Measurements from ENCODE around the gene PHLDB2.

The PHLDB2 gene

GRCh38 chr3:111943533-111943932 lies 84.5 kb downstream of the PHLDB2 start:
- Histone ChIP-seq H3K36me3 (ENCODE audit: insufficient read depth, low read length) (peaks cover 62% of the 10 kb centered on the region), H3K79me2 (ENCODE audit: control insufficient read depth, insufficient read depth, low read length, unreplicated experiment) (no peaks in the 10 kb centered on the region), H3K4me3 (ENCODE audit: low read depth, low read length) (no peak overlapping the region), H2AFZ (ENCODE audit: low read length, unreplicated experiment) (no peak overlapping the region), H3K4me1 (ENCODE audit: control insufficient read depth, insufficient read depth, low read length, unreplicated experiment) (peaks cover 18% of the 10 kb centered on the region), H3K27ac (ENCODE audit: low read depth, low read length) (peak overlapping the region; percentile 62), H3K27me3 (ENCODE audit: insufficient read depth, low read length) (no peaks in the 10 kb centered on the region)

GRCh38 chr3:111944372-111944771 lies 85.3 kb downstream of the PHLDB2 start:
- H3K4me1 ChIP-seq (ENCODE audit: control insufficient read depth, insufficient read depth, low read length, unreplicated experiment) = peaks cover 18% of the 10 kb centered on the region
- H3K4me3 ChIP-seq (ENCODE audit: low read depth, low read length) = no peak overlapping the region
- peak overlapping the region; percentile 62 for H3K27ac ChIP-seq (ENCODE audit: low read depth, low read length)
- no peaks in the 10 kb centered on the region for H3K79me2 ChIP-seq (ENCODE audit: control insufficient read depth, insufficient read depth, low read length, unreplicated experiment)
- no peak overlapping the region for H2AFZ ChIP-seq (ENCODE audit: low read length, unreplicated experiment)
- no peaks in the 10 kb centered on the region for H3K27me3 ChIP-seq (ENCODE audit: insufficient read depth, low read length)
- H3K36me3 ChIP-seq (ENCODE audit: insufficient read depth, low read length) = peaks cover 61% of the 10 kb centered on the region

- Histone ChIP-seq H3K4me1 (ENCODE audit: control insufficient read depth, insufficient read depth, low read length, unreplicated experiment) (peaks cover 18% of the 10 kb centered on the region), H3K27ac (ENCODE audit: low read depth, low read length) (peak overlapping the region; percentile 35; the same call in 1 of the 2 replicates), H3K36me3 (ENCODE audit: insufficient read depth, low read length) (peaks cover 43% of the 10 kb centered on the region), H3K27me3 (ENCODE audit: insufficient read depth, low read length) (no peaks in the 10 kb centered on the region), H3K4me3 (ENCODE audit: low read depth, low read length) (no peak overlapping the region), H3K79me2 (ENCODE audit: control insufficient read depth, insufficient read depth, low read length, unreplicated experiment) (no peaks in the 10 kb centered on the region), H2AFZ (ENCODE audit: low read length, unreplicated experiment) (no peak overlapping the region)
Observed at GRCh38 chr3:111947231-111947630, 88.2 kb downstream of the PHLDB2 start.

GRCh38 chr3:111948786-111949185 lies 89.7 kb downstream of the PHLDB2 start:
- H3K4me3 ChIP-seq (ENCODE audit: low read depth, low read length) = no peak overlapping the region
- no peak overlapping the region for H2AFZ ChIP-seq (ENCODE audit: low read length, unreplicated experiment)
- peaks cover 40% of the 10 kb centered on the region for H3K36me3 ChIP-seq (ENCODE audit: insufficient read depth, low read length)
- no peak overlapping the region for H3K27ac ChIP-seq (ENCODE audit: low read depth, low read length)
- peaks cover 12% of the 10 kb centered on the region for H3K4me1 ChIP-seq (ENCODE audit: control insufficient read depth, insufficient read depth, low read length, unreplicated experiment)
- no peaks in the 10 kb centered on the region for H3K27me3 ChIP-seq (ENCODE audit: insufficient read depth, low read length)
- no peaks in the 10 kb centered on the region for H3K79me2 ChIP-seq (ENCODE audit: control insufficient read depth, insufficient read depth, low read length, unreplicated experiment)

- H3K36me3 ChIP-seq (ENCODE audit: insufficient read depth, low read length) = peaks cover 37% of the 10 kb centered on the region
- H3K27me3 ChIP-seq (ENCODE audit: insufficient read depth, low read length) = no peaks in the 10 kb centered on the region
Observed at GRCh38 chr3:111949712-111950111, 90.6 kb downstream of the PHLDB2 start.

GRCh38 chr3:111951032-111951431 lies 92.0 kb downstream of the PHLDB2 start:
- H3K4me3 ChIP-seq (ENCODE audit: low read depth, low read length) = no peak overlapping the region
- H3K27ac ChIP-seq (ENCODE audit: low read depth, low read length) = no peak overlapping the region
- no peaks in the 10 kb centered on the region for H3K79me2 ChIP-seq (ENCODE audit: control insufficient read depth, insufficient read depth, low read length, unreplicated experiment)
- no peak overlapping the region for H2AFZ ChIP-seq (ENCODE audit: low read length, unreplicated experiment)
- H3K36me3 ChIP-seq (ENCODE audit: insufficient read depth, low read length) = peaks cover 29% of the 10 kb centered on the region
- H3K27me3 ChIP-seq (ENCODE audit: insufficient read depth, low read length) = no peaks in the 10 kb centered on the region
- H3K4me1 ChIP-seq (ENCODE audit: control insufficient read depth, insufficient read depth, low read length, unreplicated experiment) = peaks cover 8% of the 10 kb centered on the region

More at GRCh38 chr3:111949712-111950111, 90.6 kb downstream of the PHLDB2 start:
- Histone ChIP-seq H3K4me3 (ENCODE audit: low read depth, low read length) (no peak overlapping the region), H3K4me1 (ENCODE audit: control insufficient read depth, insufficient read depth, low read length, unreplicated experiment) (peaks cover 8% of the 10 kb centered on the region), H3K79me2 (ENCODE audit: control insufficient read depth, insufficient read depth, low read length, unreplicated experiment) (no peaks in the 10 kb centered on the region), H3K27ac (ENCODE audit: low read depth, low read length) (no peak overlapping the region), H2AFZ (ENCODE audit: low read length, unreplicated experiment) (no peak overlapping the region)

GRCh38 chr3:111952086-111952485 lies 93.0 kb downstream of the PHLDB2 start:
- H3K36me3 ChIP-seq (ENCODE audit: insufficient read depth, low read length) = peaks cover 23% of the 10 kb centered on the region; the same call in 1 of the 2 replicates

GRCh38 chr3:111952866-111953450 lies 93.9 kb downstream of the PHLDB2 start:
- Histone ChIP-seq H3K27me3 (ENCODE audit: insufficient read depth, low read length) (no peaks in the 10 kb centered on the region), H3K4me3 (ENCODE audit: low read depth, low read length) (no peak overlapping the region), H3K79me2 (ENCODE audit: control insufficient read depth, insufficient read depth, low read length, unreplicated experiment) (no peaks in the 10 kb centered on the region), H2AFZ (ENCODE audit: low read length, unreplicated experiment) (no peak overlapping the region), H3K4me1 (ENCODE audit: control insufficient read depth, insufficient read depth, low read length, unreplicated experiment) (no peaks in the 10 kb centered on the region), H3K36me3 (ENCODE audit: insufficient read depth, low read length) (peaks cover 16% of the 10 kb centered on the region; the same call in 1 of the 2 replicates), H3K27ac (ENCODE audit: low read depth, low read length) (no peak overlapping the region)

More at GRCh38 chr3:111952086-111952485, 93.0 kb downstream of the PHLDB2 start:
- H3K27me3 ChIP-seq (ENCODE audit: insufficient read depth, low read length) = no peaks in the 10 kb centered on the region
- H3K4me1 ChIP-seq (ENCODE audit: control insufficient read depth, insufficient read depth, low read length, unreplicated experiment) = peaks cover 4% of the 10 kb centered on the region
- no peaks in the 10 kb centered on the region for H3K79me2 ChIP-seq (ENCODE audit: control insufficient read depth, insufficient read depth, low read length, unreplicated experiment)
- no peak overlapping the region for H3K4me3 ChIP-seq (ENCODE audit: low read depth, low read length)
- H3K27ac ChIP-seq (ENCODE audit: low read depth, low read length) = no peak overlapping the region
- H2AFZ ChIP-seq (ENCODE audit: low read length, unreplicated experiment) = no peak overlapping the region

GRCh38 chr3:111954228-111954990 lies 95.3 kb downstream of the PHLDB2 start:
- Histone ChIP-seq H3K36me3 (ENCODE audit: insufficient read depth, low read length) (peaks cover 16% of the 10 kb centered on the region; the same call in 1 of the 2 replicates), H3K79me2 (ENCODE audit: control insufficient read depth, insufficient read depth, low read length, unreplicated experiment) (no peaks in the 10 kb centered on the region), H2AFZ (ENCODE audit: low read length, unreplicated experiment) (no peak overlapping the region), H3K27me3 (ENCODE audit: insufficient read depth, low read length) (no peaks in the 10 kb centered on the region), H3K27ac (ENCODE audit: low read depth, low read length) (no peak overlapping the region), H3K4me1 (ENCODE audit: control insufficient read depth, insufficient read depth, low read length, unreplicated experiment) (no peaks in the 10 kb centered on the region), H3K4me3 (ENCODE audit: low read depth, low read length) (no peak overlapping the region)

- Histone ChIP-seq H3K27me3 (ENCODE audit: insufficient read depth, low read length) (no peaks in the 10 kb centered on the region), H2AFZ (ENCODE audit: low read length, unreplicated experiment) (no peak overlapping the region), H3K4me3 (ENCODE audit: low read depth, low read length) (no peak overlapping the region), H3K4me1 (ENCODE audit: control insufficient read depth, insufficient read depth, low read length, unreplicated experiment) (no peaks in the 10 kb centered on the region), H3K36me3 (ENCODE audit: insufficient read depth, low read length) (peaks cover 16% of the 10 kb centered on the region; the same call in 1 of the 2 replicates), H3K79me2 (ENCODE audit: control insufficient read depth, insufficient read depth, low read length, unreplicated experiment) (no peaks in the 10 kb centered on the region), H3K27ac (ENCODE audit: low read depth, low read length) (no peak overlapping the region)
Observed at GRCh38 chr3:111955876-111956275, 96.8 kb downstream of the PHLDB2 start.

GRCh38 chr3:111956449-111956848 lies 97.4 kb downstream of the PHLDB2 start:
- H3K36me3 ChIP-seq (ENCODE audit: insufficient read depth, low read length) = peaks cover 16% of the 10 kb centered on the region; the same call in 1 of the 2 replicates

More at GRCh38 chr3:111956449-111956848, 97.4 kb downstream of the PHLDB2 start:
- H3K4me1 ChIP-seq (ENCODE audit: control insufficient read depth, insufficient read depth, low read length, unreplicated experiment) = no peaks in the 10 kb centered on the region
- H3K4me3 ChIP-seq (ENCODE audit: low read depth, low read length) = no peak overlapping the region
- no peaks in the 10 kb centered on the region for H3K79me2 ChIP-seq (ENCODE audit: control insufficient read depth, insufficient read depth, low read length, unreplicated experiment)
- H3K27ac ChIP-seq (ENCODE audit: low read depth, low read length) = no peak overlapping the region
- H2AFZ ChIP-seq (ENCODE audit: low read length, unreplicated experiment) = no peak overlapping the region
- H3K27me3 ChIP-seq (ENCODE audit: insufficient read depth, low read length) = no peaks in the 10 kb centered on the region
